GM23338 (cell line): ENCODE measurements around the gene SPATA13.

ENCODE experiments used
- CREB1 ChIP-seq: fragments of 250-450 bp; sonication (Bioruptor Pico); IDR thresholded peaks from 2 replicates; pipeline ENCODE4 v1.5.0; 2020; ENCODE audit warnings: low read depth, mild to moderate bottlenecking, moderate library complexity
- ETS1 ChIP-seq: IDR thresholded peaks from 2 replicates; pipeline ENCODE4 v1.6.1; 2016; ENCODE audit warnings: antibody characterized with exemption
- EZH2 ChIP-seq: fragments of 200-600 bp; sonication (generic); IDR thresholded peaks from one replicate; pipeline ENCODE4 v1.8.0; 2017; ENCODE audit warnings: antibody characterized with exemption, mild to moderate bottlenecking, low read depth; ENCODE audit not compliant: unreplicated experiment
- EZH2phosphoT487 ChIP-seq: fragments of 200-600 bp; sonication (generic); IDR thresholded peaks from one replicate; pipeline ENCODE4 v1.8.1; 2018; ENCODE audit warnings: antibody characterized with exemption; ENCODE audit not compliant: unreplicated experiment
- JUNB ChIP-seq: IDR thresholded peaks from one replicate; pipeline ENCODE4 v1.6.1; 2016; ENCODE audit warnings: antibody characterized with exemption; ENCODE audit not compliant: unreplicated experiment
- POLR2AphosphoS5 ChIP-seq: IDR thresholded peaks from 2 replicates; pipeline ENCODE4 v1.6.1; 2016; ENCODE audit warnings: antibody characterized with exemption, low read depth
- STAT1 ChIP-seq: IDR thresholded peaks from one replicate; pipeline ENCODE4 v1.6.1; 2016; ENCODE audit warnings: antibody characterized with exemption; ENCODE audit not compliant: unreplicated experiment
- ZNF114 ChIP-seq: fragments of 250-450 bp; sonication (Bioruptor Pico); IDR thresholded peaks from 2 replicates; pipeline ENCODE4 v1.5.0; 2020; ENCODE audit warnings: mild to moderate bottlenecking, moderate library complexity
- TF ChIP-seq, protein P1 (sequence below), 2 experiments: fragments of 200-600 bp in 1 of 2; sonication (generic) in 1 of 2; conservative IDR thresholded peaks; 2 replicates each; pipeline versions ENCODE4 v1.5.1 to v1.6.1; 2016 to 2017; ENCODE audit warnings: antibody characterized with exemption in 2 of 2, low read depth in 2 of 2, mild to moderate bottlenecking in 2 of 2, moderate library complexity in 1 of 2
- TF ChIP-seq, protein P2 (sequence below): IDR thresholded peaks from one replicate; pipeline ENCODE4 v1.6.1; 2018; ENCODE audit warnings: antibody characterized with exemption; ENCODE audit not compliant: unreplicated experiment

- TF ChIP-seq, protein P1, sequence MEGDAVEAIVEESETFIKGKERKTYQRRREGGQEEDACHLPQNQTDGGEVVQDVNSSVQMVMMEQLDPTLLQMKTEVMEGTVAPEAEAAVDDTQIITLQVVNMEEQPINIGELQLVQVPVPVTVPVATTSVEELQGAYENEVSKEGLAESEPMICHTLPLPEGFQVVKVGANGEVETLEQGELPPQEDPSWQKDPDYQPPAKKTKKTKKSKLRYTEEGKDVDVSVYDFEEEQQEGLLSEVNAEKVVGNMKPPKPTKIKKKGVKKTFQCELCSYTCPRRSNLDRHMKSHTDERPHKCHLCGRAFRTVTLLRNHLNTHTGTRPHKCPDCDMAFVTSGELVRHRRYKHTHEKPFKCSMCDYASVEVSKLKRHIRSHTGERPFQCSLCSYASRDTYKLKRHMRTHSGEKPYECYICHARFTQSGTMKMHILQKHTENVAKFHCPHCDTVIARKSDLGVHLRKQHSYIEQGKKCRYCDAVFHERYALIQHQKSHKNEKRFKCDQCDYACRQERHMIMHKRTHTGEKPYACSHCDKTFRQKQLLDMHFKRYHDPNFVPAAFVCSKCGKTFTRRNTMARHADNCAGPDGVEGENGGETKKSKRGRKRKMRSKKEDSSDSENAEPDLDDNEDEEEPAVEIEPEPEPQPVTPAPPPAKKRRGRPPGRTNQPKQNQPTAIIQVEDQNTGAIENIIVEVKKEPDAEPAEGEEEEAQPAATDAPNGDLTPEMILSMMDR (conservative IDR thresholded peaks at IDR 0.05; ENCODE audit: low read depth in 2 of 2), result no peak
- TF ChIP-seq, protein P2, sequence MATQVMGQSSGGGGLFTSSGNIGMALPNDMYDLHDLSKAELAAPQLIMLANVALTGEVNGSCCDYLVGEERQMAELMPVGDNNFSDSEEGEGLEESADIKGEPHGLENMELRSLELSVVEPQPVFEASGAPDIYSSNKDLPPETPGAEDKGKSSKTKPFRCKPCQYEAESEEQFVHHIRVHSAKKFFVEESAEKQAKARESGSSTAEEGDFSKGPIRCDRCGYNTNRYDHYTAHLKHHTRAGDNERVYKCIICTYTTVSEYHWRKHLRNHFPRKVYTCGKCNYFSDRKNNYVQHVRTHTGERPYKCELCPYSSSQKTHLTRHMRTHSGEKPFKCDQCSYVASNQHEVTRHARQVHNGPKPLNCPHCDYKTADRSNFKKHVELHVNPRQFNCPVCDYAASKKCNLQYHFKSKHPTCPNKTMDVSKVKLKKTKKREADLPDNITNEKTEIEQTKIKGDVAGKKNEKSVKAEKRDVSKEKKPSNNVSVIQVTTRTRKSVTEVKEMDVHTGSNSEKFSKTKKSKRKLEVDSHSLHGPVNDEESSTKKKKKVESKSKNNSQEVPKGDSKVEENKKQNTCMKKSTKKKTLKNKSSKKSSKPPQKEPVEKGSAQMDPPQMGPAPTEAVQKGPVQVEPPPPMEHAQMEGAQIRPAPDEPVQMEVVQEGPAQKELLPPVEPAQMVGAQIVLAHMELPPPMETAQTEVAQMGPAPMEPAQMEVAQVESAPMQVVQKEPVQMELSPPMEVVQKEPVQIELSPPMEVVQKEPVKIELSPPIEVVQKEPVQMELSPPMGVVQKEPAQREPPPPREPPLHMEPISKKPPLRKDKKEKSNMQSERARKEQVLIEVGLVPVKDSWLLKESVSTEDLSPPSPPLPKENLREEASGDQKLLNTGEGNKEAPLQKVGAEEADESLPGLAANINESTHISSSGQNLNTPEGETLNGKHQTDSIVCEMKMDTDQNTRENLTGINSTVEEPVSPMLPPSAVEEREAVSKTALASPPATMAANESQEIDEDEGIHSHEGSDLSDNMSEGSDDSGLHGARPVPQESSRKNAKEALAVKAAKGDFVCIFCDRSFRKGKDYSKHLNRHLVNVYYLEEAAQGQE, result no peak
- TF ChIP-seq STAT1 (no peak), EZH2 (no peak), POLR2AphosphoS5 (no peak), EZH2phosphoT487 (no peak), CREB1 (CRISPR knock-in tag) (no peak), ZNF114 (no peak), ETS1 (no peak), JUNB (no peak)
Measured at GRCh38 chr13:24149246-24150032, 11.1 kb upstream of the SPATA13 start.
